Astrocyte of the spinal cord (primary cell): Measurements from ENCODE around the gene SORCS2.

ENCODE experiments used
- DNase-seq: peaks from one replicate; pipeline ENCODE4 v3.0.0; 2011; ENCODE audit warnings: low read depth, low spot score
- H3K4me3 ChIP-seq: 2 replicates; pipeline ENCODE4 v1.5.1; 2011; ENCODE audit warnings: low read depth, mild to moderate bottlenecking, low read length, moderate library complexity
- in situ Hi-C: cut with HindIII; loops from 2 replicates; pipeline ENCODE4 v1.10.0; 2017; ENCODE audit warnings: low sequenced_read_pairs
- TF ChIP-seq, protein P1 (sequence below): IDR thresholded peaks from 2 replicates; pipeline ENCODE4 v1.5.1; 2012; ENCODE audit warnings: low read depth, mild to moderate bottlenecking, low read length, inconsistent platforms

The SORCS2 gene

GRCh38 chr4:7217039-7217438 lies 24.7 kb downstream of the SORCS2 start:
- no peak overlapping the region for H3K4me3 ChIP-seq
- TF ChIP-seq, protein P1, sequence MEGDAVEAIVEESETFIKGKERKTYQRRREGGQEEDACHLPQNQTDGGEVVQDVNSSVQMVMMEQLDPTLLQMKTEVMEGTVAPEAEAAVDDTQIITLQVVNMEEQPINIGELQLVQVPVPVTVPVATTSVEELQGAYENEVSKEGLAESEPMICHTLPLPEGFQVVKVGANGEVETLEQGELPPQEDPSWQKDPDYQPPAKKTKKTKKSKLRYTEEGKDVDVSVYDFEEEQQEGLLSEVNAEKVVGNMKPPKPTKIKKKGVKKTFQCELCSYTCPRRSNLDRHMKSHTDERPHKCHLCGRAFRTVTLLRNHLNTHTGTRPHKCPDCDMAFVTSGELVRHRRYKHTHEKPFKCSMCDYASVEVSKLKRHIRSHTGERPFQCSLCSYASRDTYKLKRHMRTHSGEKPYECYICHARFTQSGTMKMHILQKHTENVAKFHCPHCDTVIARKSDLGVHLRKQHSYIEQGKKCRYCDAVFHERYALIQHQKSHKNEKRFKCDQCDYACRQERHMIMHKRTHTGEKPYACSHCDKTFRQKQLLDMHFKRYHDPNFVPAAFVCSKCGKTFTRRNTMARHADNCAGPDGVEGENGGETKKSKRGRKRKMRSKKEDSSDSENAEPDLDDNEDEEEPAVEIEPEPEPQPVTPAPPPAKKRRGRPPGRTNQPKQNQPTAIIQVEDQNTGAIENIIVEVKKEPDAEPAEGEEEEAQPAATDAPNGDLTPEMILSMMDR, result no peak
- in situ Hi-C loops, result no loop called here
- no peak for DNase-seq

DNA sequence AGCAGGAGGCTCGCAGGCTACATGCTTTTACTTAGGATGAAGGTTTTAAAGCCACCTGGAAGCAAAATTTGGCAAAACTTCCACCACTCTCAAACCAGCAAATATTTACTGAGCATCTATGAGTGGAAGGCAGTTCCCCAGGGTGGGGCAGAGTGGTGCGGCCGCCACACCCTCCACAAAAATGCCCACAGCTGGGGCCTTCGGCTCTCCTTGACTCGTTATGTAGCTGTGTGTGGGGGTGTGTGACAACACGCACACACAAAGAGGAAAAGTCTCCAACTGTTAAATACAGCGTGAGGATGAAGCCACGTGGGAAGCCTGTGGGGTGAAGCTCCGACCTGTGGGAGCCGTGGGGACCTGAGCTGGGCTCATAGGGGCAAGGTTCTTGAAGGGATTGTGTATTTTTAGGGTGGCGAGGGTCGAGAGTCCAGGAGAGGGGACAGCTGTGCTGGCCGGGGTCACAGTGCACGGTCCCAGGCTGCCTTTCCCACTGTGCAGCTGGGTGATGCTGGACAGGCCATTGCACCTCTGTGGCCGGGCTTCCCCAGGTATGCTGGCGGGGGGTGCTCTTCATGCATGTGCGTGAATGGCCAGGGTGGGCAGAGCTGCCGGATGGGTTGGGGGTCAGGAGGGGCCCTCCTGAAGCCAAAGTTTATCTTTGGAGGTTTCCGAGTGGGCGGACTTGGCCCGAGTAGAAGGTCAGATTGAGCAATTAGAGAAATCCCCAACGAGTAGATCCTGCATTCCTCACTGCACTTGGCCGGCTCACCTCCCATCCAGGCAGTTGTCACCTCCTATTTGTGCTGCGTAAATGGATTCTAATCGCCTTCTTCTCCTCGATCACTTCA lies 25.4 kb downstream of the SORCS2 start:
- DNase-seq, result no peak
- in situ Hi-C loops, result no loop called here
- TF ChIP-seq, protein P1, result no peak
- H3K4me3 ChIP-seq, result no peak overlapping the region

DNA sequence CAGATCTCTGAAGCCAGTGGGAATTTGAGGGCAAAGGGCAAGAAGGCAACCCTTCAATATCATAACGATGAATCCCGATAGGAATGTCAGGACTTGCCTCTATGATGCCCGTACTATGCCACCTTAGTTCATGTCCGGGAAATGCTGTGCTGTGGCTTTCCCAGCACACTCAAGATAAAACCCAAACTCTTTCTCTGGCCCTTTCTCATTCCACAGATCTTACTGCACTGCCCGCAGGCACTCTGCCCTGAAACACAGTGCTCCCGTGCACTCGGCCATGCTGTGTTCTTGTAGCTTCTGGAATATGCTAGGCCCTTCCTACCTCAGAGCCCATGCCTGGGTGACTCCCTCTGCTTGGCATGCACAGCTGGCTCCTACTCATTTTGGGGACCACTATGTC lies 26.3 kb downstream of the SORCS2 start:
- in situ Hi-C loops, result no loop called here
- DNase-seq, result no peak
- TF ChIP-seq, protein P1, result no peak
- H3K4me3 ChIP-seq, result no peak overlapping the region

GRCh38 chr4:7222521-7222920 lies 30.2 kb downstream of the SORCS2 start:
- in situ Hi-C loops, result no loop called here
- TF ChIP-seq, protein P1, result no peak
- no peak overlapping the region for H3K4me3 ChIP-seq
- no peak for DNase-seq

DNA sequence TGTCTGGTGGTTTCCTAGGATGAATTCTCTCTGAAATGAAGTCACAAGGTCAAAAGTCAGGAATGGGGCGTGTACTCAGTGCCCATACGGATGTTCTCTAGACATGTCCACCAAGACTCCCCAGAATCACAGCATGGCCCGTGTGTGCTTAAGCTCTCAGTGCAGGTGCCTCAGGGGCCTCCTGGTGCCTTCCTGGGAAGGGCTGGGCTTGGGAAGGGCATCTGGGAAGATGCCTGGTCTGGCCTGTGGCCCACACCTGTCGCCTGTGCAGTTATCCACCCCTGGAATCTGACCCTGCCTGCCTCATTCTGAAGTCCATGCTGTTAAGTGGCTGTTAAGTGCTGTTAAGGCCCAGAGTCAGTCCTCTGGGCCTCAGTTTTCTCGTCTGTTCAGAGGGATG lies 31.2 kb downstream of the SORCS2 start:
- in situ Hi-C loops, result no loop called here
- TF ChIP-seq, protein P1, result no peak
- no peak overlapping the region for H3K4me3 ChIP-seq
- DNase-seq, result no peak

- in situ Hi-C loops, result no loop called here
- TF ChIP-seq, protein P1, result no peak
- H3K4me3 ChIP-seq, result no peak overlapping the region
- no peak for DNase-seq
Observed at GRCh38 chr4:7224001-7224400, 31.7 kb downstream of the SORCS2 start.
